Activated CD4-positive, alpha-beta T cell treated with anti-CD3 and anti-CD28 coated beads, Interleukin-2, amount 50 U/mL, for 4 hours (primary cell): ENCODE measurements around the gene RIOK3.

Experiments used
- DNase-seq, 2 experiments: peaks; one replicate each; pipeline ENCODE4 v3.0.0-alpha.2; 2020

The RIOK3 gene

DNA sequence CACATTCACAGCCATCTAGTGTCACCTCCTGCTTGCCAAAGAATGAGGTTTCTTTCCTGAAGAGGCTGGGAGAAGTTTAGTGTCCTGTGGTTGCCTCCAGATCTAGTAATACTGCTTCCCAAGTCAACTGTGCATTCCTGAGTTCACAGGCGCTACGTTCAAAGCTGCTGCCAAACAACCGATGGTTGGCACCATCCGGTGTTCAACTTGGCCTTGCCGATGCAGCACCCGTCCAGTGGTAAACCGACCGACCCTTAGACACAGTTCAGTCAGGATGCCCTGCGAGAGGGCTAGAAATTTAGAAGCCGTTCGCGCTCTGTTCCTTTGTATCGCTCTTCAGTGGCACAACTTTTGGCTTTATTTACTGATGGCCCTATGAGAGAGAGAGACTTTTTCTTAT lies 78.8 kb downstream of the RIOK3 start:
- DNase-seq: no peak
